GM18519 (cell line): ENCODE measurements around the gene TDRD7.

Experiments
- ATAC-seq: cut with Tn5 transposase; IDR thresholded peaks from one replicate; pipeline ENCODE4 v1.9.1; 2021; ENCODE audit warnings: mild to moderate bottlenecking, moderate library complexity; ENCODE audit not compliant: unreplicated experiment, low FRiP score

The TDRD7 gene

DNA sequence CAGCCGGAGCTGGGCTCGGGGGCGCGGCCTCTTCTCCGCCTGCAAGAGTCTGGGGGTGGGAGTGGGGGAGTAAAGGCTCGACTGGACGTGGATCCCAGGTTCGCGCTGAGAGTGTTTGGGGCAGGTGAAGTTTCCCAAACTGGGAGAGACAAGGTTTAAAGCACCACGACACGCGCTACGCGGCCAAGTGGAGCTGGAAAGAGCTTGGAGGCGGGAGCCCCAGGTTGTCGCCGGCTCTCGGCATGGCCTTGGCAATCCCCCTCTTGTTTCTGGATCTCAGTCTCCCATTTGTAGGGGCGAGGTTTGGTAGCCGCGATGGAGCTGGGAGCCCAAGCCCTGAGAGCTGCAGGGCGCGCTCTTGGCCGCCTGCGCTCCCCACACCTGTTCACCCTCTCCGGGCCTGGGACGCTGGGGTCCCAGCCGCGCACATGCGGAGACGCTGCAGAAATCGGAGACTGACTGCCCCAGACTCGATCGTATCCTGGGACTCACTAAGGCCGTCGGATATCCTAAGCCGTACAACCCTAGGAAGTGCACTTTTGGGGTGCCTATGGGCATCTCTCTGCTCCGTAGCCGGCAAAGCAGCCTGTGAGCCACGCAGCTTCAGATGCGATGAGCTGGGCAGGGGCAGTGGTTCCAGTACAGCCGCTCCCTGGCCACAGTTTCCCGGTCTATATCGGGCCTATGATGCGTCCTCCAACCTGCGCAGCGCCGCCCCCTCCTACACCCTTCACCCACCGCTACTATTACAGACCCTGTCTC, 90.5 kb downstream of the TDRD7 start:
- ATAC-seq: no peak

DNA sequence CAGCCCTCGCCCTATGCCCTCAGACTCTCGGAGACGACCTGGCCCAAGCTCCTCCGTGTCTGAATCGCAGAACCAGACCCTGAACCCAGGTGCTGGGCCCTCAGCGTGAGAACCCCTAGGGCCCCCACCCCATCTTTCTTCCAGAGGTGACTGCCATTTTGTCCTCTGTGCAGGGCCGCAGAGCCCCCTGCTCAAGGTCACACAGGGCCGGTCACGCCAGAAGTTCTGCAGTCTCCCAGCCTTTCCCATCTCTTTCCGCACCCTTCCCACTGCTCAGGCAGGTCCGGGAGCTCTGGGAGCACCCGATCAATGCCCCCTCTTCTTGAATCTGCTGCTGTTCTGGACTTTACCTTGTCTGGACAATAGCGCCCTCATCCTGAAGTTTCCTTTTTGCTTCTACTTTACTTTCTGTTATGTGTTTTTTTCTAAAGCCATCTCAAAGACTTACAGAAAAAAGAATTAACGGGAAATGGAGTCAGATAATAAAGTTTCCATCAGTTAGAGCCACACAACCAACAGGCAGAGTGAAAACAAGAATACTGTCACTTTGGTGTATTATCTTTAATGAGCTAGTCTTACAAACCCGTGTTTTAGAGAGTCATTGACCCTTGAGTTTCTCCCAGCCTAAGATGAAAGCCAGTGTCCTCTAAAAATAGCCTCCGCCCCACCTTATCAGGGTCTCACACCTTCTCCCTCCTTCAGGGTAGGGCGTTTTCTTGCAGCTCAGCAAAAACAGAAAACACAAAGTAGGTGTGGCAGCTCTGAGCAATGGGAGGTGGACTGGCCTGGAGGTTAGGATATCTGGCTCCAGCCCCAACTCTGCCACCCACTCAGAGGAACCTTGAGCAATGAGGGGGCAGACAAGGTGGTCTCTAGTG, 91.3 kb downstream of the TDRD7 start:
- ATAC-seq: no peak

DNA sequence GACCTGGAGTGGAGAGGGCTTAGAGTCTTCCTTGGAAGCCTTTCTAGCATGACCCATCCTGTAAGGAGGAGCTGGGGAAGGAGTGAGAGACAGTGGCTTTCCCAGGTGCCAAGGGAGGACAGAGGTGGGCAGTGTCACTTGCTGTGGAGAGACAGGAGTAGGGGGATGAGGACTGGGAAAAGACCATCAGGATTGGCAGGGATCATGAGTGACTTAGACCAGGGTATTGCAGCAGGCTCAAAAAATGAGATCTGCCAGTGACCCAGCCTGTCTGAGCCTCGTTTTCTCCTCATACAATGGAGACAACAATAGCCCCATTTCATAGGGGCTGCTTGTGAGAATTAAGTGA, 91.9 kb downstream of the TDRD7 start:
- no peak for ATAC-seq

DNA sequence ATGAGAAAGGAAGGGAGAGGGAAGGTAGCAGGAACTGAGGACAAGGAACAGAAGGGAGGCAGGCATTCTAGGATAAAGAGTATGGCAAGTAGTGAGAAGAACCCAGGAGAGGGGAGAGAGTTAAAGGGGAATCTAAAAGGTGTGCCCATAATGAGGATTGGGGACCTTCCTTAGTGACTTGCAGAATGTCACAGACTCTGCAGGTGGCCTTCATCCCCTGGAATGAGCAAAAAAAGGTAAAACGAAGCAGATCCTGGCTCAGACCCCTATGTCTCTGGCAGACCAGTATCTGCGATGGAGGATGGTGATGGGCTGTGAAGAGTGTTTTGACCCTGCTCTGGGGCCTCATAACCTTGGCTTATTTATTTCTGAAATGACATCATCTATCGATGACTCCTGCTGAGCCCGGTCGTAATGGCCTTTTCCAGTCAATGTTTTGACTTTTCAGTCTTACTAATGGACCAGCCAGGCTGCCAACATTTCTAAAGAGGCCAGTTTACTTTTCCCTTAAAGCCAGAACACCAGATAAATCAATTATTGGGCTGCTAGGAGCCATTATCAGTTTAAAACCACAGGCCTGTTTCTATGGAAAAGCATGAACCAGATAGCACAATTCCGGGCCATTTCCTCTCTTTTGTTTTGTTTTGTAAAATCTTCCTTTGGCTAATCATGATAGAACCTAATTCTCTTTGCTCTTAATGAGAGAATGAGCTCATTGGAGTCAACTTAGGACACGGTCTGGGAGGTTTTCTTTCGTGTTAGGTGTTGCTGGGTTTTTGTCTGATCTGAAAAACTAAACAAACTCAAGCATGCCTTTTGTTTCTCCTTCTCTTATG, 92.7 kb downstream of the TDRD7 start:
- no peak for ATAC-seq

DNA sequence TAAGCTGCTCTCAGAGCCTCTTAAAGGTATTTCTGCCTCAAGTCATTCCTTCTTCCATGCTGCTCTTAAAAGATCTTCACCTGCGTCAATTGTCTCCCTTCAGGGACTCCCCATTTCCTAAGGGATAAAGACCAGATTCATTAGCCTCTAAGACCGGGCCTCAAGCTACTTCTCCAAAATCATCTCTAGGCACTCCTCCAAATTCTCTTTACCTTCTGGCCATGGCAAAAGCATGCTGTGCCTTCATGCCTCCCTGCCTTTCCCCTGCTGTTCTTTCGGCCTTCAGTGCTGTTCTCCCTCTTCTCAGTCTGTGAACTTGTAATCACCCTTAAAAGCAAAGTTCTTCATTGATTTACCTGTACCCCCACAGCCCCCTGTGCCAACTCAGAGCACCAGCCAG, 93.9 kb downstream of the TDRD7 start:
- ATAC-seq: no peak

DNA sequence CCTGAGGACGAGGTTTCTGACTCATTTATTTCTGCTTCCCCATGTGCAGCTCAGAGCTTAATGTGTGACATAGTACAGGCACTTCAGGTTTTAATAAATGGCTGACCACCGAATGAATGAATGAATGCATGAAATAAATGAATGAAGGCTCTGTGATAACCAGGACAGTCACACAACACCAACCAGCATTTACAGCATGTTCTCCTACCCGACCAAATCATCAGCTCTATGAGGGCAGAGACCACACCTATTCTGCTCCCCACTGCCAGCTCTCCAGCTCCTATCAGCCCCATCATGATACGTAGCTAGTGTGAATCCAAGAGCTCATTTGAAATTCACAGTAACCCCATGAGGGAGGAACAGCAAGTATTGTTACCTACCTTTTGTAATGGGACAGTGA, 94.4 kb downstream of the TDRD7 start:
- no peak for ATAC-seq

DNA sequence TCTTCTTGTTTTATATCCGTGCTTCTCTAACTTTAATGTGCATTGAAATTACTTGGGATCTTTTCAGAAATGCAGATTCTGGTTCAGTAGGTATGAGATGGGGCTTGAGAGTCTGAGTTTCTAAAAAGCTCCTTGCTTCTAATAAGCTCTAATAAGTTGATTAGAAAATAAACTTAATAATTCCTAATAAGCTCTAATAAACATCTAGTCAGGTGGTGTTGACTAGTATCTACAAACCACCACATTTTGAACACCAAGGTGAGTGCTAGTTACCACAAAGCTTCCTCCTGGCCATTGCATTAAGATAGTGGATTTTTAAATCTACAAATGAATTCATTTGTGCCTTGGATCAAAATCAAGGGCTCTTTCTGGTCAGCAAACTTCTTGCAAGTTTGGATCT, 94.9 kb downstream of the TDRD7 start:
- no peak for ATAC-seq

DNA sequence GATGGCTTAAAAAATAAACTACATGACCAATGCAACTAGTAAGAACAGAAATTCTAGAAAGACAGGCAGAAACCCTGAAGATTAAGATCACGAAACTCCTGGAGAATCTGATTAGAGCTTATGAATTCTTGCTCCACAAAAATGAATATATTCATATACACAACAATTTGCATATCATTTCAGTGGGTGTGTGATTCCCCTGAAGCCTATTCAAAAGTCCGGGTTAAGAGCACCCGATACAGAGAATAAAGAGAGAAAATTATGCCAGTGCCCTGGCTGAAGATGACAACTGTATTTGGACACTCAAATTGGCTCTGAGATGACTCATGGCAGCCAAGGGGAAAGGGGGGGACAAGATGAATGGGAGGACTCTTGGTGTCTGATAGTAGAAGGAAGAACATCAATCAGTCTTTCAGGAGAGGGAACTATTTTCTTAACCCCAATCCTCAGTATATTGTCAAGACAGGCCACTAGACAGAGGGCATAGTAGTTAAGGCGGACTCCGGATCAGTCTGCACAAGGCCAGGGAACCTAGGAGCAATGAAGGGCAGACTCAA, 95.6 kb downstream of the TDRD7 start:
- no peak for ATAC-seq

DNA sequence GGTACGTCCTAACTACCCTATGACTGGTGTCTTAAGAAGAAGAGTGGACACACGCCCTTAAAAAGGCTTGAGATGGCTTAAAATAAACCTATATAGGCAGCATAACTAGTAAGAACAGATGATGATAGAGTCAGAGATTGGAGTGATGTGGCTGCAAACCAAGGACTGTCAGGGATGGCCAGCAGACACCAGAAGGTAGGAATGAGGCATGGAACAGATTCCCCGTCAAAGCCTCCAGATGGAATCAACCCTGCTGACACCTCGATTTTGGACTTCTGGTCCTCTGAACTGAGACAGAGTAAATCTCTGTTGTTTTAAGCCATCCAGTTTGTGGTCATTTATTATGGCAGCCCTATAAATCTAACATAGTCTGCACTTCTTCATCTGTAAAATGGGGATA, 97.0 kb downstream of the TDRD7 start:
- ATAC-seq: no peak

DNA sequence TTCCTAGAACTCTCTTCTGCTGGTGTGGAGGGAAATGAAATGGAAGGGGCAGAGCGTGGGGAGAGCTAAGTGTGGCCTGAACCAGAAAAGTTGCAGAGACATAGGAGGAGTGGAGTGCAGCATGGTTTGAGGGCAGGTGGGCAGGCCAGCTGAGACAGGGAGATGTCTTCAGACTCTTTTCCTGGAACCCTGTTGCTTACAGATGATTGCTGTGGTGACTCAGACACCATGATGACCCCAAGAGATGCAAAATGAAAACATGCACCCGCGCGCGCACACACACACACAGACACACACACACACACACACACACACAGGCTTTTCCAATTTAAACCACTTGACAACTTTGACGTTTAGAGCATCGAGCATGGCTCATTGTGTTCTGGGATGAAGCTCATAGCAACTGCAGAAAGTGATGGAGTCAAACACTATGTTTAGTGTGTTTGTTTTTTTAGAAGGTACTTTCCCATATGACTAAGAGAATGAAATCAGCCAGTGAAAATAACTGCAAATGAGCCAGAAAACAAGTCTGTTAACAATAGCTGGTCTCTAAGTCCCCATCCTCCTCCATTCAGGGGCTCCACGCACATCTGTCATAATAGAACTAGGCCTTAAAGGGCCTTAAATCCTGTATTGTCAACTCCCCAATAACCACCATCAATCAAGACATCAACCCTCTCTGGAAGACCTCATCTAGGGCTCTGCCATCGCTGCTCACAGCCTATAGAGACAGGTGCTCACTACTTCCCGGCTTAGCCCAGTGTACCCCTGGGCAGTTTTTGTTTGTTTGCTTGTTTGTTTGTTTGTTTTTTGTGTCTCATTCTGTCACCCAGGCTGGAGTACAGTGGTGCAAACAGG, 99.1 kb downstream of the TDRD7 start:
- ATAC-seq: peak; percentile 57

DNA sequence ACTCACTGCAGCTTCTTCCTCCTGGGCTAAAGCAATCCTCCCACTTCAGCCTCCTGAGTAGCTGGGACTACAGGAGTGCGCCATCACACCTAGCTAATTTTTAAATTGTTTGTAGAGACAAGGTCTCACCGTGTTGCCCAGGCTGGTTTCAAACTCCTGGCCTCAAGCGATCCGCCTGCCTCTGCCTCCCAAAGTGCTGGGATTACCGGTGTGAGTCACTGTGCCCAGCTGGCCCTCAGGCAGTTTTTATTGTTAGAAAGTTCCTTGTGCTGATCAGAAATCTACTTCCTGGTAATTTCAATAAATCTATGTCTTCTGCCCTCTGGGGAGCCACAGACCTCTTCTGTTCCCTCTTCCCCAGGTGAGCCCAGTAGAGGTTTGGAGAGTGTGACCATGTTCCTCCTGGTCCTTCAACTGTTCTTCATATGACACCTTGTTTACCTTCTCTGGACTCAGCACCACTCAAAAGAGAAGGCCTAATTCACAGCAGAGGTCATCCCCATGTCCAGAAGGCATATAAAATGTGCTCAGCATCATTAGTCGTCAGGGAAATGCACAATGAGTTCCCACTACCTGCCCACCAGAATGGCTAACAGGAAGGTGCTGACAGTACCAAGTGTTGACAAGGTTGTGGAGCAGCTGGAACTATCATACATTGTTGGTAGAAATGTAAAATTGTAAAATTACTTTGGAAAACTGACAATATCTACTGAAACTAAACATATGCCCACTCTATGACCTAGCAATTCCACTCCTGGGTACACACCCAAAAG, 99.9 kb downstream of the TDRD7 start:
- ATAC-seq: no peak

DNA sequence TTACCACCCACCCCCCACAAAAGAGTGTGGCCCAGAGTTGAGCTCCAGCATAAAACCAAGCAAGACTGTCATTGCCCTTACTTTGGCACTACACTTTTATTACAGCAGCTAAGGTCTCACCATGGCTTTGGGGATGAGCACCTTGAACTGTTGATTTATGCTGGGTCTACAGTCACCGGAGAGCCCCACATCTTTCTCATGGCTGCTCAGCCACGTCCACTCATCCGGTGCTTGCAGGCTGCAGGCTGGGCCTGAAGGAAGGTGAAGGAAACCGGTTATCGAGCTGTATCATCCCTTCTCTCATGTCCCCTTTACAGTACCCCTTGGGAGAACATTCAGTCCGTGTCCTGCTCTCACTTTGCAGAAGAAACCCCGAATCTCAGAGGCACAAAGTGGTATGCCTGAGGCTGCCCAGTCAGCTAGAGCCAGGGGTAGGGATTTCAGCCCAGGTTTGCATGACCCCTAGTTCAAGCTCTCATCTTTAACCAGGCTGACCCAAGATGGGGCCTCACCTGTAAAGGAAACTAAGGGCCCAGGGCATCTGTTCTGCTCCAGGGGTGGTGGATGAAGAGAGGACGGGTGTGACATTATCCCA, 101.2 kb downstream of the TDRD7 start:
- no peak for ATAC-seq

DNA sequence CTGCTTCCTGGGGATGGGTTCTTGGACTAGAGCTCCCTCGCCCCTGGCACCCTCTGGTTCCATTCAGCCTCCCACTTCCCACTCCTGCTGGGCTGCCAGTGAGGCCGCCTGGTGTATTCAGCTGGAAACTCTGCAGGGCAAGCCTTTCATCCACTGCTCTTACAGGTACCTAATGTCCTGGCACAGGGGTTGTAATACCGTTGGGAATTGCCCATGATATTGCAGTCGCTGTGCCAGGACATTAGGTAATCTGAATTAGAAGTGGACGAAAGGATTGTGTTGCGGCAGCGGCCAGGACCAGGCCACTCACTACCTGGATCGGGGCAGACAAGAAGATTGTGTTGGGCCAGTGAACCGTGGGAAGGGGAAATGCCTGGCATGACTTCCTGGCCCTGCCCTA, 102.6 kb downstream of the TDRD7 start:
- no peak for ATAC-seq

DNA sequence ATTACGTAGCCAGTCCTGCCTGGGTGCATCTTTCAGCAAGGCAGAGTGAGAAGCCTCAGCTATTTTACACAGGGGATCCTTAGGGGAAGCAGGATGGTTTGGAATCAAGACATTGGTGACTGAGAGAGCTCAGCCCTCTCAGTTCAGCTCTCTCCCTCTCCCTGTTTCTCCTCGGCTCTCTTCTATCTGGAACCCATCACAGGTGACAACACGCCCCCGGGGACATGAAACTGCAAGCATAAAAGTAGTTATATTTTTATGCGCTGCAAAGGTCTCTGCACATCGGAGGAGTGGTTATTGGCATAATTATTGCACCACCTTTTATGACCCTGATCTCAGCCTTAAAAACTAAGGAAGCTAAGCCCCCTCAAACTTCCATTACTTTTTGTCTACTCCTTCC, 103.8 kb downstream of the TDRD7 start:
- ATAC-seq: no peak

DNA sequence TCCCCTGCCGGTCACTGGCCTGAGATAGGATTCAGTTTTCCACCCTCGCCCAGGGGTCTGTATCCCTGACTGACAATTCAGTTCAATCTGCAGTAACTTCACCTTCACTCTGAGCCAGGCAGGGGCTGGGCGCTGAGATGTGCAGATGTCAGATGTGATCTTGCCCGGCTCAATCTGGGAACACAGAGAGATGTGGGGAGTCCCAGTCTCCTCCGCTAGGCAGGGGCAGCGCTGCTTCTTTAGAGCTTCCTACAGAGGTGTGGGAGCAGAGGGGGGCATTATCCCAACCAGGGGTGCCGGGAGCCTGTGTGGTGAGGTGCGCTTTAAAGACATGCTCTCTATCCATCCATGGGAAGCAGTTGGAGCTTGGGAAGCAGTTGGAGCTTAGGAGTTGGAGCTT, 104.2 kb downstream of the TDRD7 start:
- ATAC-seq: no peak

DNA sequence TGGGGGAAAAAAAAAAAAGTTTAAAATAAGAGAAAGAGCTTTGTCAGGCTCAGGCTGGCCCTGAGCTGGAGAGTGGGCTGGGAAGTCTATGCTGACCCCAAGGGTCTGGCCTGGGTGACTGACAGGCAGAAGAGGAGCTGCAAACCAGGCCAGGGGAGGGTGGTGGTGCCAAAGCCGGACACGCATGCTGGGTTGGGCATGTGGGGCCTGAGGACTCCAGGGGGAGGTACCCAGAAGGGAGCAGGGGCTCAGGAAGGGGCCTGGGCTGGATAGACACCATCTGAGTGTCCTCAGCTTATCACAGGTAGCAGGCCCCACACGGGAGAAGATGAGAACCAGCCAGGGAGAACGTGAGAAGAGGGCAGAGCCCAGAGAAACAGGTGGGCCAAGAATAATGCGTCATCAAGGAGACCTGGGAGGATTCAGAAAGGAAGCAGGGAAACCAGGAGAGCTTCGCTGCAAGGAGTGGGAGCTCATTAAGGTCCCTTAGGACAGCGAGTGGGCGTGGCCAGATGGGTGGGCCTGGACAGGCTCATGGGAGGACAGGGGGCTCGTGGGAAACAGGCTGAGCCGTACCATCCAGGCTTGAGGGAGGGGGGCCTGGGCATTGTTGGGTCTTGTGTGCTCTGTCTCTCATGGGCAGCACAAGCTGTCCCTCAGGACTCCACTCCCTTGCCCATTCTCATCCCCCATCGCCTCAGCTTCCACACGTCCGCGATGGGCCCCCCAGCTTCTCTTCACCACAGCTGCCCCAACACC, 105.6 kb downstream of the TDRD7 start:
- ATAC-seq: no peak

DNA sequence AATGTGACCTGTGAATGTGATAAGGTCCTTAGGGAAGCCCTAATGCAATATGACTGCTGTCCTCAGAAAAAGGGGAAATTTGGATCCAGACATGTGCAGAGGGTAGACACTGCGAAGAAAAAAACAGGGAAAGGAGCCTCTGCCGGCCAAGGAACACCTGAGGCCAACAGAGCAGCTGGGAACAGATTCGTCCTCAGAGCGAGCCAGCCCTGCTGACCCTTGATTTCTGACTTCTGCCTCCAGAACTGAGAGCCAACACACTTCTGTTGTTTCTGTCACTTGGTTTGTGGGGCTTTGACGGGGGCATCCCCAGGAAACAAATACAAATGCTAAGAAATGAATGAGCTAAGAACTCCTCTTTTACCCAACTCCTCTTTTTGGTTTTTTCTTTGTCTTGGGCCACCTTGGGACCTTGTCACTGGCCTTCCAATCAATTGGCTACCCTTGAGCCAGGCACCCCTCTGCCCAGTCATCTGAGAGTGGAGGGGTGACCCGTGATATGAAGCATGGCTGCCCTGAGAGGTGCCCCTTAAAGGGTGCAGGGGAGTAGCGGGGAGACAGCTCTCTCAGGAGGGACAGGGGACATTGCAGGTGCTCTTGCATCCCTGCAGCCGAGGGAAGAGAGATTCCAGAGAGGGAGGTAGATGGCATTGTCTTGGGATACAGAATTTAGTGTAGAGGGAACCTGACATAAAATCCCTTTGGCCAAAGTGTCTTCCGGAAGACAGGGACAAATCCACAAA, 106.4 kb downstream of the TDRD7 start:
- no peak for ATAC-seq
